ENCODE data around the gene TLR1. TPM values are rescaled to one million over a fixed set of nuclear protein-coding genes. Genes with fewer than 3 reads are reported as not detected.

TLR1 gene
- total RNA-seq, 1 experiment from 2014 or later: not detected

DNA sequence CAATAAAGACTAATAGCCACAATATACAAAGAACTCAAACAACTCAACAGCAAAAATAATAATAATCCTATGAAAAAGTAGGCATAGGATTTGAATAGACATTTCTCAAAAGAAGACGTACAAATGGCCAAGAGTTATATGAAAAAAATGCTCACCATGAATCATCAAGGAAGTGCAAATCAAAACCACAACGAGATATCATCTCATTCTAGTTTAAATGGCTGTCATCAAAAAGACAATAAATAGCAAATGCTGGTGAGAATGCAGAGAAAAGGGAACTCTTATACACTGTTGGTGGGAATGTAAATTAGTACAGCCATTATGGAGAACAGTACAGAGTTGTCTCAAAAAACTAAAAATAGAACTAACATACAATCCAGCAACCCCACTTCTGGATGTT, 33.3 kb upstream of the TLR1 start:
- Histone ChIP-seq H4K91ac (ENCODE audit: insufficient read length, low read depth, low read length) (no peak overlapping the region), H3K23me2 (ENCODE audit: insufficient read length, low read depth, low read length, poor library complexity, severe bottlenecking) (no peaks in the 10 kb centered on the region), H3K27ac (ENCODE audit: insufficient read length, low read depth, low read length) (no peak overlapping the region), H3K79me2 (ENCODE audit: insufficient read depth, low read length) (no peaks in the 10 kb centered on the region), H3K79me1 (ENCODE audit: insufficient read depth, low read depth, low read length, poor library complexity, severe bottlenecking) (no peaks in the 10 kb centered on the region), H2BK20ac (ENCODE audit: low read depth, low read length, poor library complexity, severe bottlenecking) (no peak overlapping the region), H3K56ac (ENCODE audit: insufficient read length, low read depth, low read length) (no peak overlapping the region), H3K9me3 (ENCODE audit: control insufficient read depth, low read depth, low read length) (no peaks in the 10 kb centered on the region), H3K4ac (ENCODE audit: low read depth, low read length) (no peak overlapping the region), H3K4me2 (ENCODE audit: insufficient read depth, insufficient read length, low read length) (no peak overlapping the region), H3K27me3 (ENCODE audit: insufficient read depth, low read length) (no peaks in the 10 kb centered on the region), H4K20me1 (ENCODE audit: control insufficient read depth, insufficient read depth, insufficient read length) (no peaks in the 10 kb centered on the region), H4K5ac (ENCODE audit: insufficient read length, low read depth, low read length) (no peak overlapping the region), H4K8ac (replicated peaks; ENCODE audit: insufficient read length, low read depth, low read length) (no peak overlapping the region), H2AFZ (ENCODE audit: low read length) (no peak overlapping the region), H3K18ac (ENCODE audit: insufficient read length, low read depth, low read length) (no peak overlapping the region), H2BK12ac (ENCODE audit: insufficient read length, low read depth, low read length) (no peak overlapping the region), H3K9ac (ENCODE audit: extremely low read depth, insufficient read length, low read length) (no peak overlapping the region), H3K4me1 (ENCODE audit: insufficient read depth, low read length) (no peaks in the 10 kb centered on the region), H2BK120ac (ENCODE audit: low read depth, low read length, poor library complexity, severe bottlenecking) (no peak overlapping the region), H3K23ac (ENCODE audit: insufficient read length, low read depth, low read length) (no peak overlapping the region), H3K14ac (ENCODE audit: insufficient read depth, low read length) (no peak overlapping the region), H3T11ph (ENCODE audit: low read length) (no peak overlapping the region), H2BK5ac (ENCODE audit: insufficient read length, low read length) (no peak overlapping the region), H2AK5ac (ENCODE audit: insufficient read length, low read length) (no peak overlapping the region), H2BK15ac (ENCODE audit: low read depth, low read length) (no peak overlapping the region)
- Mint-ChIP-seq H3K27ac (no peak overlapping the region), H3K36me3 (ENCODE audit: insufficient read depth in 1 of 3, low read depth in 3 of 3) (no peaks in the 10 kb centered on the region; a peak in 2 of 7 replicates), H3K9me3 (peaks cover 0 to 10% of the 10 kb centered on the region in 2 experiments; a peak in 3 of 5 replicates), H3K4me3 (no peak overlapping the region), H3K27me3 (ENCODE audit: low read depth) (no peaks in the 10 kb centered on the region), H3K4me1 (peaks cover 4 to 7% of the 10 kb centered on the region in 2 experiments)
- DNase-seq: no peak
- TF ChIP-seq, protein P1, sequence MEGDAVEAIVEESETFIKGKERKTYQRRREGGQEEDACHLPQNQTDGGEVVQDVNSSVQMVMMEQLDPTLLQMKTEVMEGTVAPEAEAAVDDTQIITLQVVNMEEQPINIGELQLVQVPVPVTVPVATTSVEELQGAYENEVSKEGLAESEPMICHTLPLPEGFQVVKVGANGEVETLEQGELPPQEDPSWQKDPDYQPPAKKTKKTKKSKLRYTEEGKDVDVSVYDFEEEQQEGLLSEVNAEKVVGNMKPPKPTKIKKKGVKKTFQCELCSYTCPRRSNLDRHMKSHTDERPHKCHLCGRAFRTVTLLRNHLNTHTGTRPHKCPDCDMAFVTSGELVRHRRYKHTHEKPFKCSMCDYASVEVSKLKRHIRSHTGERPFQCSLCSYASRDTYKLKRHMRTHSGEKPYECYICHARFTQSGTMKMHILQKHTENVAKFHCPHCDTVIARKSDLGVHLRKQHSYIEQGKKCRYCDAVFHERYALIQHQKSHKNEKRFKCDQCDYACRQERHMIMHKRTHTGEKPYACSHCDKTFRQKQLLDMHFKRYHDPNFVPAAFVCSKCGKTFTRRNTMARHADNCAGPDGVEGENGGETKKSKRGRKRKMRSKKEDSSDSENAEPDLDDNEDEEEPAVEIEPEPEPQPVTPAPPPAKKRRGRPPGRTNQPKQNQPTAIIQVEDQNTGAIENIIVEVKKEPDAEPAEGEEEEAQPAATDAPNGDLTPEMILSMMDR (conservative IDR thresholded peaks at IDR 0.05): no peak
- WGBS (ENCODE audit: extremely low coverage, insufficient read length, low lambda C conversion rate): no CpG with 5 or more reads among the region's 2 CpGs
